Adipocyte (in vitro differentiated cells): ENCODE data around the gene KRT79.

Experiments used
- DNase-seq: peaks from one replicate; pipeline ENCODE4 v3.0.0-alpha.2; 2015; ENCODE audit warnings: low read depth
- H3K27me3 ChIP-seq: replicated peaks from 2 replicates; pipeline ENCODE4 v1.7.0; 2013; ENCODE audit warnings: mild to moderate bottlenecking, low read length, moderate library complexity; ENCODE audit not compliant: control insufficient read depth, insufficient read depth
- H3K36me3 ChIP-seq: 2 replicates; pipeline ENCODE4 v1.7.0; 2013; ENCODE audit warnings: low read length, mild to moderate bottlenecking, moderate library complexity; ENCODE audit not compliant: control insufficient read depth, insufficient read depth, severe bottlenecking
- H3K4me1 ChIP-seq: 2 replicates; pipeline ENCODE4 v1.7.0; 2013; ENCODE audit warnings: mild to moderate bottlenecking, low read length, moderate library complexity; ENCODE audit not compliant: control insufficient read depth, insufficient read depth
- H3K4me3 ChIP-seq: 2 replicates; pipeline ENCODE4 v1.7.0; 2013; ENCODE audit warnings: mild to moderate bottlenecking, low read length, moderate library complexity
- H3K9ac ChIP-seq: 2 replicates; pipeline ENCODE4 v1.7.0; 2013; ENCODE audit warnings: mild to moderate bottlenecking, low read length, moderate library complexity
- H3K9me3 ChIP-seq: 2 replicates; pipeline ENCODE4 v1.7.0; 2013; ENCODE audit warnings: mild to moderate bottlenecking, low read length, moderate library complexity; ENCODE audit not compliant: control insufficient read depth

Gene KRT79

GRCh38 chr12:52806821-52807543, 27.1 kb downstream of the KRT79 start:
- H3K36me3 ChIP-seq = no peaks in the 10 kb centered on the region
- H3K4me1 ChIP-seq = no peaks in the 10 kb centered on the region
- no peak overlapping the region for H3K4me3 ChIP-seq
- no peaks in the 10 kb centered on the region for H3K9me3 ChIP-seq
- no peak overlapping the region for H3K9ac ChIP-seq
- peaks cover 68% of the 10 kb centered on the region for H3K27me3 ChIP-seq
- no peak for DNase-seq

GRCh38 chr12:52806169-52806811, 27.8 kb downstream of the KRT79 start:
- Histone ChIP-seq H3K36me3 (no peaks in the 10 kb centered on the region), H3K4me1 (no peaks in the 10 kb centered on the region), H3K9ac (no peak overlapping the region), H3K4me3 (no peak overlapping the region), H3K9me3 (no peaks in the 10 kb centered on the region), H3K27me3 (peaks cover 61% of the 10 kb centered on the region)
- no peak for DNase-seq

- Histone ChIP-seq H3K9me3 (no peaks in the 10 kb centered on the region), H3K9ac (no peak overlapping the region), H3K27me3 (peaks cover 56% of the 10 kb centered on the region), H3K4me3 (no peak overlapping the region), H3K4me1 (no peaks in the 10 kb centered on the region), H3K36me3 (no peaks in the 10 kb centered on the region)
- no peak for DNase-seq
Observed at GRCh38 chr12:52805739-52806138, 28.4 kb downstream of the KRT79 start.

GRCh38 chr12:52805000-52805399, 29.1 kb downstream of the KRT79 start:
- H3K9me3 ChIP-seq = no peaks in the 10 kb centered on the region
- DNase-seq = no peak
- no peaks in the 10 kb centered on the region for H3K4me1 ChIP-seq
- no peaks in the 10 kb centered on the region for H3K36me3 ChIP-seq
- no peak overlapping the region for H3K4me3 ChIP-seq
- no peak overlapping the region for H3K9ac ChIP-seq
- H3K27me3 ChIP-seq = peaks cover 51% of the 10 kb centered on the region

- Histone ChIP-seq H3K27me3 (peaks cover 30% of the 10 kb centered on the region), H3K4me3 (no peak overlapping the region), H3K36me3 (no peaks in the 10 kb centered on the region), H3K9me3 (no peaks in the 10 kb centered on the region), H3K9ac (no peak overlapping the region), H3K4me1 (no peaks in the 10 kb centered on the region)
- no peak for DNase-seq
Observed at GRCh38 chr12:52802442-52802841, 31.7 kb downstream of the KRT79 start.

GRCh38 chr12:52801773-52802172, 32.3 kb downstream of the KRT79 start:
- no peak overlapping the region for H3K9ac ChIP-seq
- no peak overlapping the region for H3K4me3 ChIP-seq
- H3K9me3 ChIP-seq = no peaks in the 10 kb centered on the region
- DNase-seq = no peak
- H3K4me1 ChIP-seq = no peaks in the 10 kb centered on the region
- peaks cover 26% of the 10 kb centered on the region for H3K27me3 ChIP-seq
- no peaks in the 10 kb centered on the region for H3K36me3 ChIP-seq

GRCh38 chr12:52800259-52800917, 33.7 kb downstream of the KRT79 start:
- Histone ChIP-seq H3K4me1 (no peaks in the 10 kb centered on the region), H3K36me3 (no peaks in the 10 kb centered on the region), H3K4me3 (no peak overlapping the region), H3K9me3 (no peaks in the 10 kb centered on the region), H3K27me3 (peaks cover 13% of the 10 kb centered on the region), H3K9ac (no peak overlapping the region)
- no peak for DNase-seq

- H3K4me1 ChIP-seq = no peaks in the 10 kb centered on the region
- H3K27me3 ChIP-seq = peaks cover 10% of the 10 kb centered on the region
- no peak for DNase-seq
- no peak overlapping the region for H3K4me3 ChIP-seq
- no peak overlapping the region for H3K9ac ChIP-seq
- H3K9me3 ChIP-seq = no peaks in the 10 kb centered on the region
- no peaks in the 10 kb centered on the region for H3K36me3 ChIP-seq
Observed at GRCh38 chr12:52799505-52800211, 34.5 kb downstream of the KRT79 start.

GRCh38 chr12:52798671-52799504, 35.2 kb downstream of the KRT79 start:
- Histone ChIP-seq H3K36me3 (no peaks in the 10 kb centered on the region), H3K4me1 (no peaks in the 10 kb centered on the region), H3K27me3 (peaks cover 9% of the 10 kb centered on the region), H3K9ac (no peak overlapping the region), H3K4me3 (no peak overlapping the region), H3K9me3 (no peaks in the 10 kb centered on the region)
- DNase-seq = no peak

GRCh38 chr12:52798003-52798670, 36.0 kb downstream of the KRT79 start:
- no peaks in the 10 kb centered on the region for H3K4me1 ChIP-seq
- no peak overlapping the region for H3K4me3 ChIP-seq
- DNase-seq = no peak
- no peaks in the 10 kb centered on the region for H3K36me3 ChIP-seq
- H3K27me3 ChIP-seq = peaks cover 2% of the 10 kb centered on the region
- no peak overlapping the region for H3K9ac ChIP-seq
- H3K9me3 ChIP-seq = no peaks in the 10 kb centered on the region
